Parathyroid adenoma (tissue), 2 donors: ENCODE measurements around the gene MESD.

Source experiments
- H2AFZ ChIP-seq: fragments of 300-600 bp; sonication (generic); one replicate; pipeline ENCODE4 v1.7.0; 2017; ENCODE audit warnings: antibody characterized with exemption, mild to moderate bottlenecking
- H3K27ac ChIP-seq: fragments of 300-600 bp; sonication (generic); one replicate; pipeline ENCODE4 v1.7.0; 2017
- H3K27me3 ChIP-seq: fragments of 300-600 bp; sonication (generic); one replicate; pipeline ENCODE4 v1.7.0; 2017; ENCODE audit warnings: low read length; ENCODE audit not compliant: control insufficient read depth, insufficient read depth
- H3K36me3 ChIP-seq: fragments of 300-600 bp; sonication (generic); one replicate; pipeline ENCODE4 v1.7.0; 2017; ENCODE audit warnings: low read length; ENCODE audit not compliant: control insufficient read depth, insufficient read depth
- H3K4me1 ChIP-seq: fragments of 300-600 bp; sonication (generic); one replicate; pipeline ENCODE4 v1.7.0; 2017; ENCODE audit warnings: control low read depth
- H3K4me2 ChIP-seq: fragments of 300-600 bp; sonication (generic); one replicate; pipeline ENCODE4 v1.7.0; 2017; ENCODE audit warnings: low read length
- H3K4me3 ChIP-seq: fragments of 300-600 bp; sonication (generic); one replicate; pipeline ENCODE4 v1.7.0; 2017; ENCODE audit warnings: low read depth, low read length
- H3K79me2 ChIP-seq: fragments of 300-600 bp; sonication (generic); one replicate; pipeline ENCODE4 v1.7.0; 2017; ENCODE audit warnings: control low read depth
- H3K9ac ChIP-seq: fragments of 300-600 bp; sonication (generic); one replicate; pipeline ENCODE4 v1.7.0; 2017; ENCODE audit warnings: mild to moderate bottlenecking
- H3K9me3 ChIP-seq: fragments of 300-600 bp; sonication (generic); one replicate; pipeline ENCODE4 v1.7.0; 2017; ENCODE audit warnings: low read length; ENCODE audit not compliant: control insufficient read depth
- CTCF ChIP-seq: fragments of 300-600 bp; sonication (generic); IDR thresholded peaks from one replicate; pipeline ENCODE4 v1.7.0; 2017; ENCODE audit warnings: antibody characterized with exemption, mild to moderate bottlenecking
- donor health status: primary hyperparathyroidism.

MESD gene

DNA sequence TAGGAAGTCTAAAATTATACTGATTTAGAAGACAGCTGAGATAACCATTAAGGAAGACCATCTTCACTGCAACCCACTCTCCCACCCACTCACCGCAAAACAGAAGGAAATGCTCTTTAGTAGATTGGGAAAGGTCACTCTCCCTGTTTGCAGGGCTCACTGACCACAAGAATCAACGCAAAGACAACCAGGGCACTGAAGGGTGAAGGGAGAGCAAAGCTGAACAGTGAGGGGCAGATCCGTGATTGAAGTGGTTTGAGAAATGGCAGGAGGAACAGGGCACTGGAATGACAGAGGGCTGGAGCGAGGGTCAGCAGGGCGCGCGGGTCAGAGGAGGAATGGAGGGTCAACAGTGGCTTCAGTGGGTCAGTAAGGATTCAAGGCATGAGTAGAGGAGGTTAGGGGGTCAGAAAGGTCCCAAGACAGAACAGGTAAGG lies 520 bp downstream of the MESD start:
- Histone ChIP-seq H3K4me3 (peak overlapping the region; percentile 73), H3K9me3 (no peaks in the 10 kb centered on the region), H3K79me2 (peaks cover 11% of the 10 kb centered on the region), H3K36me3 (no peaks in the 10 kb centered on the region), H3K4me1 (no peaks in the 10 kb centered on the region), H3K4me2 (peak overlapping the region; percentile 82), H3K27ac (peak overlapping the region; percentile 87), H2AFZ (peak overlapping the region; percentile 80), H3K27me3 (no peaks in the 10 kb centered on the region), H3K9ac (peak overlapping the region; percentile 14)
- no peak for TF ChIP-seq CTCF

GRCh38 chr15:80988148-80988796 lies 1.3 kb downstream of the MESD start:
- Histone ChIP-seq H3K9me3 (no peaks in the 10 kb centered on the region), H3K9ac (no peak overlapping the region), H3K79me2 (peaks cover 11% of the 10 kb centered on the region), H3K27me3 (no peaks in the 10 kb centered on the region), H3K4me2 (peak overlapping the region; percentile 82), H3K27ac (no peak overlapping the region), H3K36me3 (no peaks in the 10 kb centered on the region), H3K4me1 (no peaks in the 10 kb centered on the region), H2AFZ (no peak overlapping the region), H3K4me3 (peak overlapping the region; percentile 73)
- TF ChIP-seq CTCF = no peak

DNA sequence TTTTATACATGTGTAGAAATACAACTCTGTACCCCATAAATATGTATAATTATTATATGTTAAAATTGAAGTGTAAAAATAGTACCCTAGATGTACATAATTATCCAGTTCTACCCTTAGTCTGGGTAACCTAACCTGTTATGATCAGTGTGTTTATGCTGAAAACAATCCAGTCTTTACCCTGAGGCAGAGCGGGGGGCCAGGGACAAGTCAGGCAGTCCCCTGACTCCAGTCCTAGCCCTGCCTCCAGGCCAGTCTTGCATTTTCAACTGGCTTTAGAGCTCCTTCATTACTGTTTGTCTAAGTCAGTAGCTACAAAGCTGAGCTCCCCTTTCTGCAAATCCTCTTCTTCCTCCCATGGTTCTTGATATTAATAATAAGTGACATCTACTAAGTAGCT lies 3.1 kb downstream of the MESD start:
- Histone ChIP-seq H3K4me3 (no peak overlapping the region), H3K36me3 (no peaks in the 10 kb centered on the region), H3K79me2 (peaks cover 11% of the 10 kb centered on the region), H2AFZ (no peak overlapping the region), H3K4me2 (no peak overlapping the region), H3K4me1 (no peaks in the 10 kb centered on the region), H3K27me3 (no peaks in the 10 kb centered on the region), H3K27ac (no peak overlapping the region), H3K9ac (no peak overlapping the region), H3K9me3 (no peaks in the 10 kb centered on the region)
- TF ChIP-seq CTCF = no peak

- no peak overlapping the region for H2AFZ ChIP-seq
- no peak overlapping the region for H3K9ac ChIP-seq
- no peak overlapping the region for H3K27ac ChIP-seq
- no peaks in the 10 kb centered on the region for H3K27me3 ChIP-seq
- H3K4me3 ChIP-seq = no peak overlapping the region
- no peak overlapping the region for H3K4me2 ChIP-seq
- no peak for TF ChIP-seq CTCF
- peaks cover 11% of the 10 kb centered on the region for H3K79me2 ChIP-seq
- no peaks in the 10 kb centered on the region for H3K4me1 ChIP-seq
- no peaks in the 10 kb centered on the region for H3K9me3 ChIP-seq
- no peaks in the 10 kb centered on the region for H3K36me3 ChIP-seq
Observed at GRCh38 chr15:80985981-80986380, 3.6 kb downstream of the MESD start.

GRCh38 chr15:80984856-80985255 lies 4.8 kb downstream of the MESD start:
- Histone ChIP-seq H3K4me2 (no peak overlapping the region), H3K27me3 (no peaks in the 10 kb centered on the region), H3K4me1 (no peaks in the 10 kb centered on the region), H3K4me3 (no peak overlapping the region), H3K36me3 (no peaks in the 10 kb centered on the region), H2AFZ (no peak overlapping the region), H3K79me2 (peaks cover 11% of the 10 kb centered on the region), H3K9ac (no peak overlapping the region), H3K9me3 (no peaks in the 10 kb centered on the region), H3K27ac (no peak overlapping the region)
- TF ChIP-seq CTCF = no peak
